ENCODE results near the gene IP6K3. TPM values are rescaled to one million over a fixed set of nuclear protein-coding genes. Genes with fewer than 3 reads are reported as not detected.
A peak's percentile ranks its signal among the peaks of the same experiment; 100 is the strongest.

The IP6K3 gene
- total RNA-seq, 1 donor from 2014 or later = 3.8 TPM

GRCh38 chr6:33723371-33724085 is 23.2 kb downstream of the IP6K3 start:
- DNase-seq = peak; percentile 40

GRCh38 chr6:33722103-33722623 is 24.5 kb downstream of the IP6K3 start:
- no peak for DNase-seq

GRCh38 chr6:33721508-33721907 is 25.2 kb downstream of the IP6K3 start:
- DNase-seq = no peak

- no peak for DNase-seq
These were observed 25.7 kb downstream of the IP6K3 start for GRCh38 chr6:33720998-33721397.

- DNase-seq = peak; percentile 35
These were observed 27.2 kb downstream of the IP6K3 start for GRCh38 chr6:33719326-33719987.

- no peak for DNase-seq
These were observed 28.0 kb downstream of the IP6K3 start for GRCh38 chr6:33718713-33719112.

- peak; percentile 84 for DNase-seq
These were observed 28.7 kb downstream of the IP6K3 start for GRCh38 chr6:33717934-33718455.

GRCh38 chr6:33716890-33717632 is 29.6 kb downstream of the IP6K3 start:
- no peak for DNase-seq

GRCh38 chr6:33716379-33716778 is 30.3 kb downstream of the IP6K3 start:
- DNase-seq = no peak

- no peak for DNase-seq
These were observed 32.2 kb downstream of the IP6K3 start for GRCh38 chr6:33714385-33715040.

GRCh38 chr6:33713786-33714185 is 32.9 kb downstream of the IP6K3 start:
- no peak for DNase-seq

- no peak for DNase-seq
These were observed 33.8 kb downstream of the IP6K3 start for GRCh38 chr6:33712914-33713313.

- DNase-seq = peak; percentile 97
These were observed 35.3 kb downstream of the IP6K3 start, which contains the start of gene UQCC2 for GRCh38 chr6:33711140-33712129. UQCC2 (minus strand) TSS chr6:33711700; CDS start chr6:33711686, 14 bp downstream.

GRCh38 chr6:33710296-33711121 is 36.2 kb downstream of the IP6K3 start:
- DNase-seq = no peak

GRCh38 chr6:33709605-33710295 is 37.0 kb downstream of the IP6K3 start:
- no peak for DNase-seq

- no peak for DNase-seq
These were observed 38.0 kb downstream of the IP6K3 start for GRCh38 chr6:33708516-33709204.

- DNase-seq = no peak
These were observed 38.9 kb downstream of the IP6K3 start for GRCh38 chr6:33707771-33708170.

GRCh38 chr6:33705955-33706725 is 40.6 kb downstream of the IP6K3 start:
- no peak for DNase-seq
